Measurements from ENCODE around the gene PHRF1. TPM values are rescaled to one million over a fixed set of nuclear protein-coding genes. Genes with fewer than 3 reads are reported as not detected.

Gene PHRF1
- total RNA-seq, 1 experiment from 2014 or later: 45.5 TPM

GRCh38 chr11:592918-593317, 16.6 kb downstream of the PHRF1 start:
- ATAC-seq (no peak), DNase-seq (ENCODE audit: low read depth, low spot score) (no peak)
- BruUV-seq (replicated peaks): no TSS peak
- Histone ChIP-seq H3K4me3 (replicated peaks in 1 of 2; ENCODE audit: low read depth in 1 of 2, low read length in 2 of 2) (no peak overlapping the region), H3K27ac (ENCODE audit: low read depth, low read length) (no peak overlapping the region), H3K36me3 (ENCODE audit: control insufficient read depth in 1 of 2, insufficient read depth in 2 of 2, low read length in 2 of 2) (peaks cover 66 to 67% of the 10 kb centered on the region in 2 experiments), H3K79me2 (ENCODE audit: insufficient read depth, low read length) (peaks cover 84% of the 10 kb centered on the region), H3K9me2 (ENCODE audit: insufficient read depth) (no peaks in the 10 kb centered on the region), H3K4me2 (ENCODE audit: low read length) (no peak overlapping the region), H3K4me1 (ENCODE audit: control insufficient read depth in 1 of 2, insufficient read depth in 2 of 2, low read length in 2 of 2) (peaks cover 0 to 8% of the 10 kb centered on the region in 2 experiments; a peak in 2 of 4 replicates), H3K9me3 (ENCODE audit: control insufficient read depth in 1 of 2, insufficient read depth in 1 of 2, low read depth in 1 of 2, low read length in 2 of 2) (no peaks in the 10 kb centered on the region), H3K9ac (ENCODE audit: low read length) (no peak overlapping the region), H3K27me3 (ENCODE audit: insufficient read depth, low read length) (no peaks in the 10 kb centered on the region), H2AFZ (ENCODE audit: low read depth, low read length, poor library complexity, severe bottlenecking) (no peak overlapping the region), H4K20me1 (ENCODE audit: insufficient read depth) (no peaks in the 10 kb centered on the region)
- TF ChIP-seq ZNF274 (IDR thresholded peaks at IDR 0.05; ENCODE audit: low read depth, low read length) (no peak), CTCF (IDR thresholded peaks at IDR 0.05 in 2 of 3, conservative IDR thresholded peaks at IDR 0.05 in 1 of 3; ENCODE audit: borderline replicate concordance in 1 of 3, insufficient read depth in 1 of 3, low read depth in 2 of 3, low read length in 2 of 3) (no peak), TCF7L2 (IDR thresholded peaks at IDR 0.05; ENCODE audit: borderline replicate concordance, extremely low read depth, insufficient read depth, insufficient read length) (no peak), POLR2AphosphoS5 (IDR thresholded peaks at IDR 0.05; ENCODE audit: low read depth, low read length) (no peak), JUND (IDR thresholded peaks at IDR 0.05) (no peak), EGR1 (IDR thresholded peaks at IDR 0.05; ENCODE audit: low read depth) (no peak), REST (IDR thresholded peaks at IDR 0.05; ENCODE audit: low read depth) (no peak), ELF1 (IDR thresholded peaks at IDR 0.05; ENCODE audit: borderline replicate concordance, low read depth) (no peak), SIN3A (IDR thresholded peaks at IDR 0.05; ENCODE audit: low read depth) (no peak), ZFX (IDR thresholded peaks at IDR 0.05) (no peak), ZBTB33 (IDR thresholded peaks at IDR 0.05; ENCODE audit: extremely low read depth, insufficient replicate concordance, low read length) (no peak), ATF3 (IDR thresholded peaks at IDR 0.05) (no peak), POLR2A (IDR thresholded peaks at IDR 0.05; ENCODE audit: borderline replicate concordance, extremely low read depth, insufficient read depth, insufficient read length) (no peak), EZH2 (IDR thresholded peaks at IDR 0.05) (no peak), RAD21 (IDR thresholded peaks at IDR 0.05; ENCODE audit: low read depth) (no peak), FOSL1 (IDR thresholded peaks at IDR 0.05; ENCODE audit: low read depth) (no peak)
- ChIA-PET POLR2A (no interaction called here), RAD21 (ENCODE audit: low non-redundant PET in 1 of 2, low total read pairs in 2 of 2, uncharacterized antibody in 2 of 2, unreplicated experiment in 2 of 2) (no interaction called here), CTCF (no interaction called here)
- intact Hi-C loops (cut with micrococcal nuclease): no loop called here

Measured in HCT116 (cell line).